GM12875 (cell line): ENCODE data around the gene S100PBP.
"Not testable (repeated sequence)": the region's sequence is repeated elsewhere in the genome, so short reads cannot be mapped to it uniquely, and the experiment has no call there.

Experiments used
- H3K4me3 ChIP-seq: one replicate; pipeline ENCODE4 v1.5.1; 2011; ENCODE audit warnings: low read depth, low read length, control low read depth
- CTCF ChIP-seq: IDR thresholded peaks from 2 replicates; pipeline ENCODE4 v1.5.1; 2011; ENCODE audit warnings: low read depth, mild to moderate bottlenecking, control low read depth, inconsistent platforms, low read length, moderate library complexity, borderline replicate concordance; ENCODE audit not compliant: insufficient read depth

The S100PBP gene

DNA sequence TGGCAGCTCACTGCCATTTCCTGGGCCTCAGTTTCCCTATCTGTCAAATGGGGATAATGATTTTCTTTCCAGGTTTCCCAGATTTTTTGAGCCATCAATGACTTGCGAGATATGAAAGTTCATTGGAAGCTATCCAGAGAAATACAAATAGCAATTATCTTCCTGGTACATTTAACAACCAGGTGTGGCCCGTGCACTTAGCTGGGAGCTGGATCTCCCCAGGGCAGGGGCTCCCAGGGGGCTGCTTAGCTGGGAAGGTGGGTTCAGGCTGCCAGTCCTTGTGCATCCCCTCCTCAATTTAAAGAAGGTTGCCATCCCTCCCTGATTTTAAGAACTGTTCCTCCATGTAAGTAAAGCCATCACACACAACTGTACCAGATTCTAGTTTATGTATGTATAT lies 87.3 kb downstream of the S100PBP start:
- H3K4me3 ChIP-seq = no peak overlapping the region

GRCh38 chr1:32905588-32905987 lies 88.1 kb downstream of the S100PBP start:
- H3K4me3 ChIP-seq = not testable (repeated sequence)

More for the DNA sequence above, 87.3 kb downstream of the S100PBP start:
- no peak for TF ChIP-seq CTCF

DNA sequence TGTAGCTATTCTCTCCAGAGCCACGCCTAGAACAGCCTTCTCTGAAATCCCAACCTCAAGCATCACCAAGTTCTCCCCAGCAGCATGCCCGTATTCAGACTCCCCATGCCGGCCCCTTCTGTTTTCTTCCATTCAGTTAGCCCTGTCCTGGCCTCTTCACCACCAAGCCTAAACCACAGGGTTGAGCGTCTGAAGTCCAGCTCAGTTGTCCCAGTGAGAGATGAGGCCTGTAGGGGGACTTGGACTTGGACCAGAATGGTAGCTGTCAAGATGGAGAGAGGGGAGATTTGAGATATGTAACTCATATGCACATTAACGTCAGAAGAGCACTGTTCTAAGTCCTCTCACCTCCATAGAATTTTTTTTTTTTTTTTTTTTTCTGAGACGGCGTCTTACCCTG lies 89.2 kb downstream of the S100PBP start:
- TF ChIP-seq CTCF = no peak
- H3K4me3 ChIP-seq = no peak overlapping the region

- no peak overlapping the region for H3K4me3 ChIP-seq
- no peak for TF ChIP-seq CTCF
These were observed 90.0 kb downstream of the S100PBP start for GRCh38 chr1:32907435-32907834.
